Eye (tissue), 1 donor: ENCODE measurements around the gene POU5F2.

ENCODE experiments used
- DNase-seq: peaks from one replicate; pipeline ENCODE4 v3.0.0-alpha.2; 2015

POU5F2 gene, protein sequence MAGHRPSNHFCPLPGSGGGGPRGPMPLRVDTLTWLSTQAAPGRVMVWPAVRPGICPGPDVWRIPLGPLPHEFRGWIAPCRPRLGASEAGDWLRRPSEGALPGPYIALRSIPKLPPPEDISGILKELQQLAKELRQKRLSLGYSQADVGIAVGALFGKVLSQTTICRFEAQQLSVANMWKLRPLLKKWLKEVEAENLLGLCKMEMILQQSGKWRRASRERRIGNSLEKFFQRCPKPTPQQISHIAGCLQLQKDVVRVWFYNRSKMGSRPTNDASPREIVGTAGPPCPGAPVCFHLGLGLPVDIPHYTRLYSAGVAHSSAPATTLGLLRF

DNA sequence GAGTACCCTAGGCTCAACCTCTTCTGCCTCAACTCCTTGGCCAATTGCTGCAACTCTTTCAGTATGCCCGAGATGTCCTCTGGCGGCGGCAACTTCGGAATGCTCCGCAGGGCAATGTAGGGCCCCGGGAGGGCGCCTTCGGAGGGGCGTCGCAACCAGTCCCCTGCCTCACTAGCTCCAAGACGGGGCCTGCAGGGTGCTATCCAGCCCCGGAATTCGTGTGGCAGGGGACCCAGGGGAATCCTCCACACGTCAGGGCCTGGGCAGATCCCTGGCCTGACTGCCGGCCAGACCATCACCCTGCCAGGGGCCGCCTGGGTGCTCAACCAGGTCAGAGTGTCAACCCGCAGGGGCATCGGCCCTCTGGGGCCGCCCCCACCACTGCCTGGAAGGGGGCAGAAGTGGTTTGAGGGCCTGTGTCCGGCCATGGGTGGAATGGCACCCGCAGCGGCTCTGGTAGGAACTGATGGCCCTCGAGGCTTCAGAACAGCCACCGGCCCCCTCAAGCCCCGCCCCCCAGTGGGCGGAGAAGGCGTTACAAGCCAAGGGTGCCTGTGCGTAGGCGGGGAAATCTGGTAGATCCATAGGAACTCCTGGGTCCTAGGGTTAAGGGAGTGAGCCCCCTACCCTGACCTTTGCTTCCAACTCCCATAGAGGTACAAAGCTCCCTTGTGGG lies at the start of gene POU5F2:
POU5F2 (minus strand) TSS at position 465 of the 676 bp plus-strand sequence; CDS start at position 428, 37 bp downstream.
- DNase-seq: no peak

DNA sequence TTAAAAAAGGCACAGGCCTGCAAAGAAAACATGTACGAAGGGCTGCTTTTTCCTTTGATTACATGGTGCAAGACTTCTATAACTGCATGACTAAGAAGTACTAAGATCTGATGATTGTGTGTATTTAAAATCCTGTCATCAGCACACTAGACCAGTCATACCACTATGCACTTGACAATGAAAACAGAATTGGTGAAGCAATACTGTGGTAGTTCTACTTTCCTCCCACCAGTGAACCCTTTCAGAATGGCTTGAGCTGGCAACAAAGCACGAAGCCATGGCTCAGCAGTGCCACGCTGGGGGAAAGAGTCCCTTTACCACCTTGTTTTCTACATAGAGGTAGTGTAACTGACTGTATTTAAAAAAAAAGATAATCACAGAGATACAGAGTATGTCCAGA lies 49.0 kb upstream of the POU5F2 start:
- DNase-seq: no peak

DNA sequence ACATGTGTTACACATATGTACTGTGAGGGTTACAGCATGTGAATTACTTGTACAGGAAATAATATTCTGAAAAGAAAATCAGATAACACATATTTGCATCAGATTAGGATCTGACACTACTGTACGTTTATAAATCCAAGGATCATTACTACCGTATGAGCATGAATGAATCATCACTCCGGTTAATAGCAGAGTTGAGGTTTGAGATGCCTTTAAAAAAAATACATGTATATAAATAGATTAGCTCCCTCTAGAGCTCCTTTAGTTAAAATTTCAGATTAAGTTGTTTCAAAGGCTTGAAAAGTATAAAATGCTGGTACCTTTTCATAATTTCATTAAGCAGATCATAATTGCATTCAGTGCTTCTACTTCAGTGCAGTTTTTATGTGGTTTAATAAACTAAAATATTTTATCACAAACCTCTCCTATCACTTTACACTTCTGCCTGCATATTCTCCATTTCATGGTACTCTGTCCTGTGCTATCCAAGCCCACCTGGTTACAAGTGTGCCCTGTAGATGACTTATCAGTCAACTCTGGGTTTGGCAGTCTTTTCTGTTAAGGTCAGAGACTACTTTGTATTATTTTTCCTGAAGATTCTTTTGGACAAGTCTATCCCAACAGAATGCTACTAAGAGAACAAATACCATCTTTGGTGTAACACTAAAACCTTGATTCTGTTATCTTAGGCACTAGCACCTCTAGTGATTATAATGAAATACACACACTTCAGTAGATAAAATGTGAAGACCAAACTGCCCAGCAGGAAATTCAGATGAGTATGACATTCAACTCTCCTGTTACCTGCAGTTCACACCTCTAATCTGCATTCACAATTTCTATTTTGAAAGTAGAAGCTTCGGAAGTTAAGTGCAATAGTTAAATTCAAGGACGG lies 48.0 kb upstream of the POU5F2 start:
- DNase-seq: no peak

DNA sequence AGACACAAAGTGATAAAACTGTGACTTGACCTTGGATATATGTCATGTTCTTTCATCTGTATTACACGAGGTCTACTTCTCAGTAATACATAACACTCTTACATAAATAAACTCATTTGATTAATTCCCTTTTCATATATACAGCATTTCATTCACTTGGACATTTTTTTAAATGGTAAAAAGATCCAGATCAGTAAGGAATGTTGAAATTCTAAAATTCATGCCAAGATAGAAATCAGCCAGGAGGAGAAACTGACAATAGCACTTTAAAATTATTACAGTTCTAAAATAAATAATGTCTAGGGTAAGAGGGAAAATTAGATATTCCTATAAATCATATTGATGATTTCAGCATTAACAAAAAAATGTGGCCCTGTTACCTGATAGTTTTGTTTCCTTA lies 46.2 kb upstream of the POU5F2 start:
- no peak for DNase-seq

DNA sequence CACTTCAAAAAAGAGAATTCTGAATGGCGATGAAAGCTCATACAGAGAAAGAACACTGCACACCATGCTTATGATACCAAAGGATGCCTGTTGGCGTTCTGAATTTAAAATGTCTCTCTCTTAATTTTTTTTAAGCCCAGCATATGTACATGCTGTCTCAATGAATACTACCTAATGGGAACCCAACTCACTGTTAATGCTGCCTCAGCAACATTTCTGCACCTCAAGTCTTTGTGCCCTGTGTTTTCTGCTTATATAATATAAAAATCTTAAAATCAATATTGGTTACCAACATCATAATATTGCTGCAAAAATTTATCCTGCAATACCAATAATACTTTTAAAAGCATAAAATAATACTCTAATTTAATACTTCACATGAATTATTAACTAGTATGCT lies 44.1 kb upstream of the POU5F2 start:
- no peak for DNase-seq

DNA sequence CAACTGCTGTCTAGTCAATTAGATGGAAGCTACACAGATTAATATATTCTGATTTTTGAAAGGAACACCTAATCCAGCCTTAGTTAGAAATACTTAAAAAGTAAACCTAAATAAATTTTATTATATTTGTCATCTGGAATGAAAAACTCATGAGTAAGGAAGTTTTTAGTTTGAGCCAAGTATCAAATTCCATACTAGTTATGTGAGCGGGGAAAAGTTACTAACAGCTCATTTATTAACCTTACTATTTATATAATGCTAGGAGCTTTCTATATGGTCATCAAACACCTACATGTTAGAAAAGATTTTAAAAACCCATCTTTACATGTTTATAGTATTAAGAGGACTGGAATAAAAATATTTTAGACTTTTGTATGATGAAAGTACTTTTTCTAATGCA lies 41.6 kb upstream of the POU5F2 start:
- DNase-seq: no peak

DNA sequence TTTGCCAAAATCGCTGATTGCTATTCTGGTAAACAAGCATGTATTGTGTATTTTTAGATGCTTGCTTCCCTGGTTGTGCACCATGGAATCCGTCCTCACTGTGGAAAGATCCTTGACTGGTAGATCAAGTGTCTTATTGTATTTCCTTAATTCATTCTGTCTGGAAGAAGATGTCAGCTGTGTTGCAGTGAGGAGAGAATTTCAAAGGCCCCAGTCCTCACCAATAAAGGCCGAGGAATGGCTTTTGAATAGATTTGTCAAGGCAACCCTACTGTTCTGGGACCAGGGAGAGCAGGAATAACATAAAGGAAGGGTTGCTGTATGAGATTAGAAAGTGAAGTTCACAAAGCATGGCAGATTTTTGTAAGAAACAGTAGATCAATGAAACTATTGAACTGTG lies 36.2 kb upstream of the POU5F2 start:
- peak; percentile 9 for DNase-seq

DNA sequence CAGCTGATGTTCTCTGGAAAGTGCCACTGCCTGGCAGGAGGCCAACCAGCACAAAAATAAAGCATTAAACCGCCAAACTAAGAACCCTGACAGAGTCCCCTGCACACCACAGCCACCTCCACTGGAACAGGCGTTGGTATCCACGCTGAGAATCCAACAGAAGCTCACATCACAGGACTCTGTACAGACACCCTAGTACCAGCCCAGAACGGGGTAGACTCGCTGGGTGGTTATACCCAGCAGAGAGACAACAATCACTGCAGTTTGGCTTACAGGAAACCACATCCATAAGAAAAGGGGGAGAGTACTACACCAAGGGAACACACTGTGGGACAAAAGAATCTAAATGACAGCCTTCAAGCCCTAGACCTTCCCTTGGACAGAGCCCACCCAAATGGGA lies 15.0 kb upstream of the POU5F2 start:
- no peak for DNase-seq

DNA sequence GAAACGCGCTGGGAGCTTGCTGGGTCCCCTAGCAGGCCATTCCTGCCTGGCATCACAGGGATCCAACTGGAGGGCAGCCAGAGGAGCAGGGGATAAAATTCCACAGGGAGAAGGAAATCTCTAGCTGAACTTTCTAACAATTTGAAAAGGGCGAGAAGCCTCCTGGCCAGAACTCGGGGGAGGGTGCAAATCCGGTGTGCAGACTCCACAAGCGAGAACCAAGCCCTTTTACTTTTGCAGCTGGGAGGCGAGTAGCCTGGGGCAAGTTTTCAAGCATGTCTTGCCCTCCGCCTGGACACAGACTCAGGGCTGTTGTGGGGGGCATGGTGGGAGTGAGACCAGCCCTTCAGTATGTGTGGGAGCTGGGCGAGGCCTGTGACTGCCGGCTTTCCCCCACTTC lies 14.3 kb upstream of the POU5F2 start:
- peak; percentile 17 for DNase-seq

DNA sequence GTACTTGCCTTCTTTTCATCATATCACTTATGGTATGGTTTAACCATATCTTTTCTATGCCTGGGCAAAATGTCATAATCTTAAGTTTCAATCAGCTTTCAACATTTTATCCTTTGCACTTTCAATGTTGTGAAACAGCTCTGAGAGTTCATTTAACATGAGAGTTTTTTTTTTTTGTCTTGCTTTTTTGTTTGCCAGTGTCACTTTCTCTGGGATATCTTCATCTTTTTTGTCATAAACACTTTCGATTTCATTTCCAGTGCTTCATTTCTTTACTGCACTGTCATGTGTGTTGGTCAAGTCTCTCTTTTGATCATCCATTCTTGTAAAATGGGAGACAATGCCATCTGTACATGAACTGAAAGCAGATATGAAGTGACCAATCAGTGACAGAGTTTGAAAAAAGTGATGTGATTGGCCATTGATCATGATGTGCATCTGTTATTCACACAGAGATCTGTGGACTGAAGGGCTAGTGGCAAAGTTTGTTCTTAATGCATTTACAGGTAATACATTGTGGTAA lies 7.5 kb upstream of the POU5F2 start:
- no peak for DNase-seq

DNA sequence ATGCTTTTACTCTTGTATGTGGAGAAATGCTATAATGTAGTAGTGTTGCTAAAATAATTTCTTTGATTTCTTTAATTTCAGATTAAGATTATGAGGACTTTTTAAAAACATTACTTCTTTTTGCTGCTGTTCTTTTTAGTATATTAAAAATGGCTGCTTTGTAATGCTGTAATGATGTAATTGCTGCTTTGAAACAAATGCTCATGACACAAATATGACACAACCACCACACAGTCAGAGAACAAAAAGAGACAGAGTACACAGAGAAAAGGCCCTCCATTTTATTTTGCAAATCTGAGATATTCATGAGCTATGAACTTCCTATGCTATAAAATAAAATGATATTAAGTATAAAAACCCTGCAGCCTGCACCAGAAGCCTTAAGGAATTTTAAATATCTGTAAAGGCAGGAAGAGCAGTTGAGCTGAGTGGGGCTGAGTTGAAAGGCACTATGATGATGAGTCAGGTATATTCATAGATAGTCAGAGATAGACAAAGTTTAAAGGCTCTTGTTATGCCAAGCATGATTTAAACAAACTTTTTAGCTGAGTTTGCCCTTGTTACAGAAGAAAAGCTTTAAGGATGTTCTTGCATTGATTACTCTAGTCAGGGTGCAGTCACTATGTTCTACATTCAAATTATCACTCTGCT lies 5.1 kb upstream of the POU5F2 start:
- DNase-seq: no peak

DNA sequence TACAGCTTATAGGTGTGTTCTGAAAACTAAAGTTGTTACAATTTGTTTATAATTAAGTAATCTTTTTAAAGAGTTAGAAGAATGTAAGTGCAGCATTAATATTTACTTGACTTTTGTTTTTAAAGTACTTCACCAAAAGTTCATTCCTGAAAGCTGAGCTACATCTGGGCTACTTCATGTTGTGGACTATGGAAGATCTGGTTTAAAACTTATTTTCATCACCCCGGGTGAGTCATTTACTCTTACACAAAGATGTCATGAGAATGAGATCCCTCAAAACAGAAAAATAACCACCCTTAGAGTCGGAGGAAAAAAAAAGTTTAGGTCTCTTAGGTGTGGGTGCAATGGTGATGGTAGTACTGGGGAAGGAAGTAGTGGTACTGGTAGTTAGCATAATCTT lies 5.1 kb downstream of the POU5F2 start:
- DNase-seq: no peak

DNA sequence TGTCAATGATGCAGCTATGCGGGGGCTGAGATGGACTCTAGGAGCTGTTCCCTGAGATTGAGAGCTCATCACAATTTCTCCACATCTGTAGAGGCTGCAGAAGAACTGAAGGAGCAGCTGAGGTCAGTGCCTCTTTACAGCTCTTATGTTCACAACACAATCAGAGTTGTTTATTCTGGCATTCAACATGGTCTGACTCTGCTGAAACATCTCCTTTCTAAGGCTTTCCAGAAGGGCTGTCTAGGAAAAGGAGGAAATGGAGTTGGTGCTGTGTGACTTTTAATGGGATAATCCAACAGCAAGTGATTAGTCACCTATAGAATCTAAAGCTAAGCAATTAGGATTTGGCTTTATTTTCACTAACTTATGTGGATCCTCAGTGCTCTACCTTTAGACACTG lies 6.0 kb downstream of the POU5F2 start:
- DNase-seq: no peak

DNA sequence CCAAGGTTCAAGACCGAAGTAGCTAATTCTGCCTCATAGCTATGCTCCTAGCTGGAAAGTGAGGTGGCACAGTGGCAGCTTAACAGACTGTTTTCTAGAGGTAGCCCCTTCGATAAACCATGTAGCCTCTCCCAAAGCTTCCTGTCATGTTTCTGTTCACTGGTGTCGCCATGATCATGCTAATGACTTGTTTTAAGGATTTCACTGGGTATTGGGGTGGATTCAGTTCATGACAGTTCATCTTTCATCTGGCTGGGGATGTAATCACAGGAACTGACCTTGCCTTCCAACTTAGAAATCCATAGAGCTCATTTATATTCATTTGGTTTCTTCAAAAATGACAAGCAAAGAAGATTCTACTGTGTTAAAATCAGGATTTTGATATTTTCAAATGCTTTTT lies 9.4 kb downstream of the POU5F2 start:
- DNase-seq: peak; percentile 3

DNA sequence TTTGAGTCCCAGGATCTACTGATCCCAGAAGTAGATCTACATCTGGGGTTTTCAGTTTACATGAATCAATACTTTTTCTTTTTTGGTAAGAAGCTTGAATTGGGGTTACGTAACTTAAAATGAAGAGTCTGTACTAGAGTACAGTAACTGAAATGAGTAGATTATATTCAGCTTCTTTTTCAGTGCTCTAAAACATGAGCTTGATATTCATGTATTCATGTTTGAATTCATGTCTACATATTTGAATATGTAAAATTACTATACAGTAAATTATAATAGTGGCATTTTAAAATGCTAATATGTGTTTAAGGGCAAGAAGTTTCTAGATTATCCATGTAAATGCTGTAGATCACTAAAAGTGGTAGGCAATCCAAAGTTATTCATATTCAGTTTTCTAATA lies 14.8 kb downstream of the POU5F2 start:
- DNase-seq: no peak

DNA sequence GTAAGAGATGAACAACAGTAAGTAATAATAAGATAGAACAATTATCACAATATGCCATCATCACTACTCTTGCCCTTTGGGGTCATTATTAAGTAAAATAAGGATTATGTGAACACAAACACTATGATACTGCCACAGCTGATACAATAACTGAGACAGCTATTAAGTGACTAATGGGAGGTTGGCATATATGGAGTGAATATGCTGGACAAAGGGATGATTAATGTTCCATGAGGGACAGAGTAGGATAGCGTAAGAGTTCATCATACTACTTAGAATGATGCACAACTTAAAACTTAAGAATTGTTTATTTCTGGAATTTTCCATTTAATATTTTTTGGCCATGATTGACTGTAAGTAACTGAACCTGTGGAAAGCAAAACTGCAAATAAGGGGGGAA lies 16.6 kb downstream of the POU5F2 start:
- DNase-seq: no peak

DNA sequence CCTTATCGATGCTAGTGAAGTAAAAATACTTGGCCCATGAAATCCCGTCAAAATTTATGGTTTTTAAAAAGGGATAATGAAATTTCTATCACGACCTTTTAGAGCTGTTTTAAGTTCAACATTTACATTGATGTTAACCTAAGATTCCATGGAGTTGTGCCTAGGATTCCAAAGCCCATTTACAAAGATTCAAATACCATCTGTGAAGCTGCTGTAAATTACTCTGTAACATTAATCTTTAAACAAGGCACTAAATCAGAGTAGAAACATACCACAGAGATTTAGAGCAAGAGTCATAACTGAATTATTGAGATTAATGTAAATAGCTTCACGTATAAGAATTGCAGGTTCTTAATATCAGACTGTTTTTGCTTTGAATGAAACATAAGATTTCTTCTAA lies 17.7 kb downstream of the POU5F2 start:
- no peak for DNase-seq

DNA sequence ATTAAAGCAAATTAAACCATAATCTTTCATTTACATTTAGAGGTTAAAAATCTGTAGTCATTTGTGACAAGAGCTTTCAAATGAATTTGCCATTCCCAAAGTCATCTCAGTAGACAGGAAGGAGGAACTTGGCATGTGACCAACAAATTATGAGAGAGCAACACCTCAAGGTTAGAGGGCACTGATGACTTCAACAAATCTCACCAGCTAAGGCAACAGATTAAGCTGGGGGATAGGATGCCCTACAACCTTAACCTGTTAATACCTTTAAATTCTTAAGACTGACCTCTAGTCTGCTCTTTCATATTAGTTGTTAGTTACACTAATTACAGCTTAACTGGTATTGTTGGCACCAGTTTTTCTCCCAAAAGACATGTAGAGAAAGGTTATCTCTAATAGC lies 18.4 kb downstream of the POU5F2 start:
- peak; percentile 65 for DNase-seq

DNA sequence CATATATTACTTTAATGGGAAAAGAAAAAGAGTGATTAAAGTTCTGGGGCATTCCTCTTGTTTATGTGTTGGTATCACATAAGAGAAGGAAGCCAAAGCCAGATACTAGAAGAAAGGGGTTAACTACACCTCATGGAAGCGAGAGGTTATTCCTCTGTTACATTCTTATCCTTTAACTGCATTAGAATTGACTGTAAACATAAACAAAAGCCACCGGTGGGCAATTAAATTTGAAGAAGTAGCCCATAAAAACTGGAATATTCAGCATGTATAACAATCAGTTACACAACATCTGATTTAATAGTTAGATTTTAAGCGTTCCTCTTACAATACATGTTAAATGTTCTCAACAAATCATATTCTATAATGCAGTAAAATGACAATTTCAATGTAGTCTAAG lies 18.8 kb downstream of the POU5F2 start:
- no peak for DNase-seq

DNA sequence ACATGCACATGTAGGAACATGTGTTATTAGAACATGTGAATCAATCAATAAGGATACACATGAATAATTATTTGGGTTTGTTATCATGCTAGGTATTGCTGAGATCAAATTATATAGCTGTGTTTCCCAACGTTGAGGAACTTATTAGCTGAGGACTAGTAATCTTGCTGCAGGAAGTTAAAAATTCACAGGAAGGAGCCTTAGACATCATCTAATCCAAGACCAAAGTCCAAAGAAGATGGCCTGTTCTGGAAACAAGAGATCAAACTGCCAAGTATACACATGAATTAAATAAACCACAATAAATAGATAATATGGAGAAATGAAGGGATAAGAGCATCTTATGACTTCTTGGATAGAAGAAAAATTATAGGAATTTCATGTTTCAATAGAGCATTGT lies 19.9 kb downstream of the POU5F2 start:
- no peak for DNase-seq

DNA sequence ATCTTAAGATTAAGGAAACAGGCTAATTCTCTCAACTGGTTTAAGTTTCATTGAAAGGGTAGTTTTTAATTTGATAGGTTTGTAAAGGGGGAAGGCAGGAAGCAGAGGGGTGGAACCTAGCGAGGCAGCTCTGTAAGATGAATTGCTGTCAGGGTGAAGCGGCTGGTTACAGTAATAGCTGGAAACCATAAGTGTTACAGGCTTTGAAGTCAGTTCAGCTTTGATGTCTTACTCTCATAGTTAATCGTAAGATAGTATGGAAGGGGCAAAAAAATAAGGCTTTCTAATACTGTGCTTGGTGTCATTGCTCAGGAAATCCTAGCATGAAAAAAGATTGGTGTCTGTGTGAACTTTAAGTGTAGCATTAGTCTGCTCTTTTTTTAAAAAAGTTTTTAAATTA lies 20.3 kb downstream of the POU5F2 start:
- DNase-seq: no peak

DNA sequence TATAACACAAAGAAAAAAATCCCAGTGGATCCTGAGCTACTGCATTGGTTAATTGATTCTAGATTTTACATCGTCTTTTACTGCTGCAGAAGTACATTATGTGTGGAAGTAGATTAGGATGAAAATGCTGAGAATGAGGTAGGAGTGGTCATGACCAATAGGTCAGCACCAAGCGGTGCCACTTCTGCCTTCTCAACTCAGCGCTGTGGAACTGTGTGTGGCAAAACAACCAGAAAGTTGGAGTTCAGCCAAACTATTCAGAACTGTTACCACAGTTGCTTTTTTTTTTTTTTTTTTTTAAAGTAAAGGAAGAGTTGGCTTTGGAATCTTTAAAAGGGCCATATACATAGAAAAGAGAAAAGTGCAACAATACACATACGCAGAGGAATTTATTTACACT lies 24.2 kb downstream of the POU5F2 start:
- DNase-seq: no peak

DNA sequence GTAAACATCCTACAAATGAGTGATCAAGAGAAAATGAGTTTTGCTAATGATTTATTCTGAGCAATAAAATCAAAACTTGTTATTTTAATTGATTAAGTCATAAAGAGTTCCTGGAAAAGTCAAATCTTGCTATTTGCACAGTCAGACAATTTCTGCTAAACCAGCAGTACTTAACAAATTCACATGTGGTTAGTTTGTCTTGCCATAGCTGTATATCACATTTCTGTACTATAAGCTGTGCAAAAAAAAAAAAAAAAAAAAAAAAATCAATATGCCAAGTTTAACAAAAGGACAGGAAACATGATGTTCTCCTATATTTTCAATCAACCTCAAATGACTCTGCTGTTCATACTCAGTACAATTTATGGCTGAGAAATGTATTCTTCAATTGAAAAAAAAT lies 24.9 kb downstream of the POU5F2 start:
- no peak for DNase-seq
